ENCODE data around the gene RPL41.

DNA sequence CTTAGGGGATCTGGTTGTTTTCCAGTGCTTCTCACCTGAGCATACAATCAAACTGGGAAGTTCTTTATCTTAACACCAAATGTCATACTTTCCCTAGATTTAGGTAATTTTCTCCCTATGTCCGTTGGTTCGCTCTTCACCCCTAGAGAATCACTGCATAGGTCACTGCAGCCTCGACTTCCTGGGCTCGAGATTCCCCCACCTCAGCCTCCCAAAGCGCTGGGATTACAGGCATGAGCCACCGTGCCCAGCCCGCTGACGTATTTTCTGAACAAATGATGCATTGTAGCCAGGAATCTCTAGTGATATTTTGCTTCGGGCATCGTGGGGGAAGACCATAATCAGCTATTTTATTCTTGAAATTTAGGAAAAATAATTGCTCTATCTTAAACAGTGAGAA, 1.1 kb upstream of the RPL41 start:
- no peak for TF ChIP-seq CTCF (conservative IDR thresholded peaks at IDR 0.05; ENCODE audit: low read depth, low read length)
- no peak for TF ChIP-seq EZH2 (IDR thresholded peaks at IDR 0.05; ENCODE audit: borderline replicate concordance, low read depth, low read length, poor library complexity, severe bottlenecking)
